Measurements from ENCODE around the gene NR1H2.

NR1H2 gene

GRCh38 chr19:50406156-50406820, 30.0 kb downstream of the NR1H2 start:
- DNase-seq, result no peak

- DNase-seq, result no peak
Observed at GRCh38 chr19:50406829-50407228, 30.6 kb downstream of the NR1H2 start.

- no peak for DNase-seq
Observed at GRCh38 chr19:50409347-50409746, 33.1 kb downstream of the NR1H2 start.

- DNase-seq, result no peak
Observed at GRCh38 chr19:50410109-50410508, 33.9 kb downstream of the NR1H2 start.

- DNase-seq, result no peak
Observed at GRCh38 chr19:50412419-50412818, 36.2 kb downstream of the NR1H2 start.

- DNase-seq, result no peak
Observed at GRCh38 chr19:50413096-50413495, 36.8 kb downstream of the NR1H2 start.

GRCh38 chr19:50413531-50413930, 37.3 kb downstream of the NR1H2 start:
- no peak for DNase-seq

GRCh38 chr19:50414864-50415660, 38.8 kb downstream of the NR1H2 start:
- peak in 1 of 2 experiments; percentile 36 for DNase-seq

- DNase-seq, result no peak
Observed at GRCh38 chr19:50415661-50416033, 39.4 kb downstream of the NR1H2 start.

- DNase-seq, result no peak
Observed at GRCh38 chr19:50416034-50416977, 40.0 kb downstream of the NR1H2 start.

GRCh38 chr19:50417111-50418081, 41.1 kb downstream of the NR1H2 start:
- DNase-seq, result no peak

- DNase-seq, result no peak
Observed at GRCh38 chr19:50418176-50419021, 42.1 kb downstream of the NR1H2 start, which contains the start of gene SPIB. TSS of gene SPIB (plus strand) at chr19:50418938. CDS start at chr19:50418963, 25 bp downstream.

GRCh38 chr19:50419022-50419579, 42.8 kb downstream of the NR1H2 start:
- DNase-seq, result no peak

GRCh38 chr19:50419580-50420035, 43.4 kb downstream of the NR1H2 start:
- DNase-seq, result no peak

GRCh38 chr19:50420127-50420526, 43.9 kb downstream of the NR1H2 start:
- DNase-seq, result no peak

- DNase-seq, result no peak
Observed at GRCh38 chr19:50420808-50421207, 44.6 kb downstream of the NR1H2 start.

- no peak for DNase-seq
Observed at GRCh38 chr19:50422397-50423278, 46.4 kb downstream of the NR1H2 start.

- no peak for DNase-seq
Observed at GRCh38 chr19:50423279-50424113, 47.2 kb downstream of the NR1H2 start.

- no peak for DNase-seq
Observed at GRCh38 chr19:50425581-50425980, 49.3 kb downstream of the NR1H2 start.

Measured in NCI-H1930 (cell line).